ENCODE results near the gene ECM1. TPM values are rescaled to one million over a fixed set of nuclear protein-coding genes. Genes with fewer than 3 reads are reported as not detected.

ECM1 gene
- total RNA-seq, 1 experiment from 2014 or later: 10.3 TPM

DNA sequence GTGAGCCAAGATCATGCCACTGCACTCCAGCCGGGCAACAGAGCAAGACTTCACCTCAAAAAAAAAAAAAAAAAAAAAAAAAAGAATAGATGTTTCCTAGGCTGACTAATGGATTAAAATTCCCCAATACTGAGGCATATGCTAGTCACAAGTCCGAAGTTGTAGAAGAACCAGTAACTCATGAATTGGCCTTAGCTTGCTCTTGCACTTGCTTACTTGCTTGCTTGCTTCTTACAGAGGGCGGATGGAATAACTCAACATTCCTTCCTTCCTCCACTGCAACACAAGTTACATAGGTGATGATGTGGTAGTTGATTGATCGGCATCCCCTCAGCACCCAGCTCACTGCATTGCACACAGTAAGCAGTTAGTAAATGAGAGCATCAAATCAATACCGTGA lies 23.5 kb upstream of the ECM1 start:
- H3K4me3 ChIP-seq: no peak overlapping the region
- peak in 1 of 2 experiments; percentile 37 for DNase-seq
- peaks cover 18% of the 10 kb centered on the region; the same call in 1 of the 2 replicates for H3F3A ChIP-seq (ENCODE audit: insufficient read depth, low read depth)
- ChIA-PET POLR2A (ENCODE audit: unreplicated experiment) (interaction anchor here (0.7 kb wide), 1 partner anchor 400 kb away, joined by 36 read pairs; no protein-coding TSS in a partner anchor), CTCF (interaction anchor here (0.6 to 0.7 kb wide), 2 partner anchors 48 to 145 kb away, joined by 3 to 4 read pairs; no protein-coding TSS in a partner anchor)
- H3K36me3 ChIP-seq (ENCODE audit: low read depth): peaks cover 8% of the 10 kb centered on the region; the same call in 1 of the 2 replicates
- H2AFZ ChIP-seq: no peak overlapping the region
- peaks cover 8% of the 10 kb centered on the region; the same call in 1 of the 2 replicates for H3K4me1 ChIP-seq (replicated peaks; ENCODE audit: insufficient read depth)
- no TSS peak for BruUV-seq (replicated peaks)
- H3K4me2 ChIP-seq: no peak overlapping the region
- no peak for TF ChIP-seq CTCF (conservative IDR thresholded peaks at IDR 0.05)
- no peak for TF ChIP-seq EZH2 (IDR thresholded peaks at IDR 0.05; ENCODE audit: low read depth)
- no peak overlapping the region for H3K27ac ChIP-seq
- no peaks in the 10 kb centered on the region for H3K27me3 ChIP-seq (ENCODE audit: insufficient read depth, low read depth)
- peaks cover 14% of the 10 kb centered on the region for H3K79me2 ChIP-seq (ENCODE audit: low read depth)
- no peaks in the 10 kb centered on the region for H4K20me1 ChIP-seq (ENCODE audit: insufficient read depth)
- no peaks in the 10 kb centered on the region for H3K9me3 ChIP-seq (ENCODE audit: insufficient read depth, low read depth)
- intact Hi-C loops (cut with micrococcal nuclease; ENCODE audit: unreplicated experiment): no loop called here
- H3K9me2 ChIP-seq (ENCODE audit: insufficient read depth): no peaks in the 10 kb centered on the region

GRCh38 chr1:150484861-150485260 lies 23.0 kb upstream of the ECM1 start:
- peaks cover 8% of the 10 kb centered on the region; the same call in 1 of the 2 replicates for H3K4me1 ChIP-seq (replicated peaks; ENCODE audit: insufficient read depth)
- H2AFZ ChIP-seq: peak overlapping the region; percentile 64; the same call in 1 of the 2 replicates
- ChIA-PET POLR2A (ENCODE audit: unreplicated experiment) (no interaction called here), CTCF (interaction anchor here (0.6 to 0.7 kb wide), 2 partner anchors 145 to 437 kb away, joined by 4 read pairs; no protein-coding TSS in a partner anchor)
- intact Hi-C loops (cut with micrococcal nuclease; ENCODE audit: unreplicated experiment): loop anchor here (5.0 kb wide), 2 partner anchors 47 to 67 kb away; no protein-coding TSS in a partner anchor
- H3K9me3 ChIP-seq (ENCODE audit: insufficient read depth, low read depth): no peaks in the 10 kb centered on the region
- peak in 1 of 2 experiments; percentile 22 for DNase-seq
- no TSS peak for BruUV-seq (replicated peaks)
- no peaks in the 10 kb centered on the region for H3K27me3 ChIP-seq (ENCODE audit: insufficient read depth, low read depth)
- no peak overlapping the region for H3K27ac ChIP-seq
- H3K9me2 ChIP-seq (ENCODE audit: insufficient read depth): no peaks in the 10 kb centered on the region
- peaks cover 9% of the 10 kb centered on the region; the same call in 1 of the 2 replicates for H3K36me3 ChIP-seq (ENCODE audit: low read depth)
- TF ChIP-seq CTCF (conservative IDR thresholded peaks at IDR 0.05) (0 out of 2 replicates have a peak, but pooled peaks have one; percentile 23), EZH2 (IDR thresholded peaks at IDR 0.05; ENCODE audit: low read depth) (no peak)
- no peak overlapping the region for H3K4me2 ChIP-seq
- H3F3A ChIP-seq (ENCODE audit: insufficient read depth, low read depth): peaks cover 18% of the 10 kb centered on the region; the same call in 1 of the 2 replicates
- H3K79me2 ChIP-seq (ENCODE audit: low read depth): peaks cover 14% of the 10 kb centered on the region
- no peaks in the 10 kb centered on the region for H4K20me1 ChIP-seq (ENCODE audit: insufficient read depth)
- no peak overlapping the region for H3K4me3 ChIP-seq

DNA sequence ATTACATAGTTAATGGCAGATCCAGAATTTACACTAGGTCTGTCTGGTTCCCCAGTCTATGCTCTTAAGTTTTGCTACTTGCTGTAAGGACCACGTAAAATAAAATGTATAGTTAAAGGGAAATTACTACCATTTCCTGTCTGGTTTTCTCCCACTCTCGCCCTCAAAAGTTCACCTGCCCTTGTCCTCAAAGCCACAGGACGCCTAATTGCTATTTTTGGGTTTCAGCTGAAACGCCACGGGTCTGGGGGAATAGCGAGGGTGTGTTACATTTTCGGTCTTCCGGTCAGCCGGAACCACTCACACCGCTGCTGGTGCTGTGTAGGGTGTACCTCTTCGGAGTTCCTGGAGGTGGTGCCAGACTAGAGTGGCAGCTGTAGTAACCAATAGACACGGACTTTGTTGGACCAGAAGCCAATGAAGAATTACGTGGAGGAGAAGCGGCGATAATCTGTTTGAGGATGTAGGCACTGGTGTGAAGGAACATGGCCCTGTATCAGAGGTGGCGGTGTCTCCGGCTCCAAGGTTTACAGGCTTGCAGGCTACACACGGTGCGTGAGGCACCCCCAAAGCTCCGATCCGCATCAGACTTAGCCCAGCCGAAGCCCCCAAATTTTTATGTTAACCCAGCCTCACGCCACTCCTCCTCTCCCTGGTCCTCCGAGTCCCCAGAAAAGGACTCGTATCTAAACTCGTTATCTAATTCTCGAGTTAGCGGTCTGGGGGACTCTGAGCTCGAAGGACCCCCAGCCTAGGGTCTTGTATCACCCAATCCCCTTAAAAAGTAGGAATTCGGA lies 20.7 kb upstream of the ECM1 start, which contains the start of gene TARS2:
TSS of gene TARS2 (plus strand) at position 454 of the 797 bp plus-strand sequence. CDS start at position 486, 32 bp downstream.
- H3K4me3 ChIP-seq: peak within 1 kb of the TSS; percentile 81
- DNase-seq: peak; percentile 95 to 97
- peak within 1 kb of the TSS; percentile 91 for H3K4me2 ChIP-seq
- ChIA-PET CTCF (interaction anchor here (0.5 kb wide), 1 partner anchor 74 kb away, joined by 6 read pairs; no protein-coding TSS in a partner anchor), POLR2A (ENCODE audit: unreplicated experiment) (interaction anchor here (0.6 to 0.9 kb wide), 4 partner anchors 29 to 768 kb away, joined by 3 to 5 read pairs (median 3); partner anchors contain the start of genes PSMD4 and RPRD2)
- peak within 1 kb of the TSS; percentile 18; the same call in 1 of the 2 replicates for H3K27ac ChIP-seq
- no TSS peak for BruUV-seq (replicated peaks)
- H3F3A ChIP-seq (ENCODE audit: insufficient read depth, low read depth): peaks cover 18% of the 10 kb centered on the region; the same call in 1 of the 2 replicates
- intact Hi-C loops (cut with micrococcal nuclease; ENCODE audit: unreplicated experiment): loop anchor here (5.0 kb wide), 2 partner anchors 45 to 65 kb away; no protein-coding TSS in a partner anchor
- H3K9me2 ChIP-seq (ENCODE audit: insufficient read depth): no peaks in the 10 kb centered on the region
- H3K9me3 ChIP-seq (ENCODE audit: insufficient read depth, low read depth): no peaks in the 10 kb centered on the region
- no peaks in the 10 kb centered on the region for H3K27me3 ChIP-seq (ENCODE audit: insufficient read depth, low read depth)
- H3K79me2 ChIP-seq (ENCODE audit: low read depth): peaks cover 14% of the 10 kb centered on the region
- TF ChIP-seq EZH2 (IDR thresholded peaks at IDR 0.05; ENCODE audit: low read depth): no peak
- peak; percentile 61 for TF ChIP-seq CTCF (conservative IDR thresholded peaks at IDR 0.05)
- H3K36me3 ChIP-seq (ENCODE audit: low read depth): peaks cover 9% of the 10 kb centered on the region
- peaks cover 8% of the 10 kb centered on the region; the same call in 1 of the 2 replicates for H3K4me1 ChIP-seq (replicated peaks; ENCODE audit: insufficient read depth)
- H4K20me1 ChIP-seq (ENCODE audit: insufficient read depth): no peaks in the 10 kb centered on the region
- peak within 1 kb of the TSS; percentile 86 for H2AFZ ChIP-seq
